Stomach (tissue), 9 donors: ENCODE results near the gene DENND4C. TPM values are rescaled to one million over a fixed set of nuclear protein-coding genes. Genes with fewer than 3 reads are reported as not detected.

Experiments
- DNase-seq, 2 donors: peaks; one replicate each; pipeline versions ENCODE4 v3.0.0 to v3.0.0-alpha.2; 2013 to 2019
- H3K27ac ChIP-seq, 5 donors: fragments of 200-600 bp in 4 of 5; sonication (generic) in 4 of 5; one replicate each; pipeline ENCODE4 v1.5.1; 2013 to 2019; ENCODE audit warnings: mild to moderate bottlenecking in 1 of 5, moderate library complexity in 1 of 5
- H3K27me3 ChIP-seq, 3 donors: fragments of 200-600 bp; sonication (generic); one replicate each; pipeline ENCODE4 v1.5.1; 2017 to 2019; ENCODE audit warnings: mixed run types in 1 of 3
- H3K36me3 ChIP-seq, 4 donors: fragments of 200-600 bp; sonication (generic); 1 replicate in 3 of 4; 2 replicates in 1 of 4; pipeline ENCODE4 v1.5.1; 2016 to 2019
- H3K4me1 ChIP-seq, 4 donors: fragments of 200-600 bp; sonication (generic); one replicate each; pipeline ENCODE4 v1.5.1; 2016 to 2019
- H3K4me3 ChIP-seq, 4 donors: fragments of 200-600 bp; sonication (generic) in 3 of 4; one replicate each; pipeline ENCODE4 v1.5.1; 2016 to 2019; ENCODE audit warnings: mild to moderate bottlenecking in 1 of 4
- H3K9me3 ChIP-seq, 4 donors: fragments of 200-600 bp; sonication (generic); one replicate each; pipeline ENCODE4 v1.5.1; 2016 to 2019
- EP300 ChIP-seq: sonication (generic); formaldehyde crosslinking; IDR thresholded peaks from one replicate; pipeline ENCODE4 v1.6.1; 2017; ENCODE audit warnings: antibody characterized with exemption
- POLR2A ChIP-seq, 4 donors: fragments of 450-650 bp; IDR thresholded peaks; one replicate each; pipeline ENCODE4 v1.6.1; 2016; ENCODE audit warnings: antibody characterized with exemption in 4 of 4, control low read depth in 2 of 4, mild to moderate bottlenecking in 1 of 4, moderate library complexity in 1 of 4
- POLR2AphosphoS5 ChIP-seq, 3 donors: sonication (generic); formaldehyde crosslinking; IDR thresholded peaks; one replicate each; pipeline ENCODE4 v1.6.1; 2016; ENCODE audit warnings: antibody characterized with exemption in 3 of 3
- WGBS, 5 donors: extraction: QIAGEN DNeasy Blood & Tissue Kit in 3 of 5; methylation state at CpG; one replicate each; pipeline versions ENCODE4 v1.1.5 to v1.1.7; 2013 to 2018; 5-methylcytosine and 5-hydroxymethylcytosine counted together
- intact Hi-C: fragments of 100-400 bp; cut with DNase I; formaldehyde crosslinking; loops from one replicate; pipeline ENCODE4 v1.15.1; 2023; ENCODE audit warnings: low total_unique reads
- polyA plus RNA-seq, 3 donors: library from polyadenylated mRNA; stranded (reverse); fragments of 200-250 nt; gene quantifications; one replicate each; pipeline ENCODE4 v1.2.3, GENCODE V29; 2013
- total RNA-seq, 5 donors: library from RNA; depleted of rRNA; stranded (reverse); fragments of >200 nt; gene quantifications; one replicate each; pipeline versions ENCODE4 v1.1.0 to v1.2.3, GENCODE V29; 2014 to 2016
- TF ChIP-seq, protein P1 (sequence below), 7 experiments: fragments of 450-650 bp in 4 of 7; fragments of 200-600 bp in 3 of 7; sonication (generic) in 3 of 7; IDR thresholded peaks; one replicate each; pipeline ENCODE4 v1.5.1; 2016 to 2019; ENCODE audit warnings: antibody characterized with exemption in 7 of 7, control low read depth in 2 of 7, mild to moderate bottlenecking in 1 of 7
- donor health status: healthy with polysubstance abuse.
- donor health status: Bipolar disorder and iron deficiency.
- donor health status: healthy.

DENND4C gene
- total and polyA plus RNA-seq, 8 donors = 6.3 to 226 (median 47.6) TPM

GRCh38 chr9:19290103-19290502 is 59.6 kb downstream of the DENND4C start:
- no peak overlapping the region for H3K27ac ChIP-seq
- no peaks in the 10 kb centered on the region for H3K27me3 ChIP-seq
- peaks cover 3 to 71% (median 61%) of the 10 kb centered on the region in 4 donors for H3K36me3 ChIP-seq
- H3K9me3 ChIP-seq = no peaks in the 10 kb centered on the region
- H3K4me3 ChIP-seq = no peak overlapping the region
- peaks cover 11 to 39% (median 28%) of the 10 kb centered on the region in 4 donors for H3K4me1 ChIP-seq
- TF ChIP-seq POLR2A (IDR thresholded peaks at IDR 0.05) (no peak), EP300 (no peak), POLR2AphosphoS5 (IDR thresholded peaks at IDR 0.05) (no peak)
- TF ChIP-seq, protein P1, sequence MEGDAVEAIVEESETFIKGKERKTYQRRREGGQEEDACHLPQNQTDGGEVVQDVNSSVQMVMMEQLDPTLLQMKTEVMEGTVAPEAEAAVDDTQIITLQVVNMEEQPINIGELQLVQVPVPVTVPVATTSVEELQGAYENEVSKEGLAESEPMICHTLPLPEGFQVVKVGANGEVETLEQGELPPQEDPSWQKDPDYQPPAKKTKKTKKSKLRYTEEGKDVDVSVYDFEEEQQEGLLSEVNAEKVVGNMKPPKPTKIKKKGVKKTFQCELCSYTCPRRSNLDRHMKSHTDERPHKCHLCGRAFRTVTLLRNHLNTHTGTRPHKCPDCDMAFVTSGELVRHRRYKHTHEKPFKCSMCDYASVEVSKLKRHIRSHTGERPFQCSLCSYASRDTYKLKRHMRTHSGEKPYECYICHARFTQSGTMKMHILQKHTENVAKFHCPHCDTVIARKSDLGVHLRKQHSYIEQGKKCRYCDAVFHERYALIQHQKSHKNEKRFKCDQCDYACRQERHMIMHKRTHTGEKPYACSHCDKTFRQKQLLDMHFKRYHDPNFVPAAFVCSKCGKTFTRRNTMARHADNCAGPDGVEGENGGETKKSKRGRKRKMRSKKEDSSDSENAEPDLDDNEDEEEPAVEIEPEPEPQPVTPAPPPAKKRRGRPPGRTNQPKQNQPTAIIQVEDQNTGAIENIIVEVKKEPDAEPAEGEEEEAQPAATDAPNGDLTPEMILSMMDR (IDR thresholded peaks at IDR 0.05) = no peak
- no peak for DNase-seq
- intact Hi-C loops = no loop called here

DNA sequence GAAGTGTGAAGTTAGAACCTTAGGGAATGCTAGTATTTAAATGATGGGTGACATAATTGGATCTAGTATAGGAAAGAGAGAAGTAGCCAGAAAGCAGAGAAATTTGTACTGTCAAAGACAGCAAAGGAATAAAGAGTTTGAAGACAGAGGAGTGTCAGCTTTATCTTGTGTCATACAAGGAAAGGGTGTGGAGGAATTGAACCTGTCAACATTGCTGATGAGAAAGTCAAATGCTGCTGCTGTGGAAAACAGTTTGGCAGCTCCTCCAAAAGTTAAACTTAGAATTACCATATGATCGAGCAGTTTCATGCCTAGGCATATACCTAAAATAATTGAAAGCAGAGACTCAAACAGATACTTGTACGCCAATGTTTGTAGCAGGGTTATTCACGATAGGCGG is 63.7 kb downstream of the DENND4C start:
- Histone ChIP-seq H3K27me3 (no peaks in the 10 kb centered on the region), H3K4me1 (peaks cover 0 to 6% (median 0%) of the 10 kb centered on the region in 4 donors), H3K9me3 (no peaks in the 10 kb centered on the region), H3K4me3 (no peak overlapping the region), H3K27ac (no peak overlapping the region), H3K36me3 (peaks cover 8 to 91% (median 82%) of the 10 kb centered on the region in 4 donors)
- no peak for DNase-seq
- intact Hi-C loops = no loop called here
- TF ChIP-seq POLR2A (IDR thresholded peaks at IDR 0.05) (no peak), POLR2AphosphoS5 (IDR thresholded peaks at IDR 0.05) (no peak), EP300 (no peak)
- TF ChIP-seq, protein P1 (IDR thresholded peaks at IDR 0.05) = no peak
- WGBS, 5 donors = 83 to 95% (median 92%) methylated on average over 4 of the region's 4 CpGs

DNA sequence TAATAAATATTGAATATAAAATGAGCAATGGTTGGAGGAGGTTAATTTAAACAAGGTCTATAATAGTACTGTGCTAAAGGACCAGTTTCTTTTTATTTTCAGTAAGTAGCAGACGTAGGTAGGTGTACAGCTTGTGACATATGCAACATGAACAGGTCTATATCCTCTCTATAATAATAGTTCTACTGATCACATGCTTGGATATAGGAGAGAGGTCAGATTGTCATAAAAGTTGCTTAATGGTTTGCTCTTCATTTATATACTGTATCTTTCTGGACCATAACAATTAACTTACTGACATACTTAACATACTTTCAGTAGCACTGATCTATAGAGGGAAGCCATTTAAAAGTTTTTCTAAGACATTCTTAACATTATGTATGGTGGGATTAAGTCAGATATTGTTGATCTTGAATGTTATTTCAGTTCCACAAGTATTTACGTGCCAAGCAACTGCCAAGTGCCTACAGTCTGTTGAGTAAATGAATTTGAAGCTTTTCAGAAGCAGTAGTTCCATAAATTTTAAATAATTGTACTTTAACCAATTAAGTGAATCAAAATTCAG is 68.0 kb downstream of the DENND4C start:
- 85 to 92% (median 89%) methylated on average over 2 of the region's 2 CpGs for WGBS, 5 donors
- Histone ChIP-seq H3K27ac (no peak overlapping the region), H3K9me3 (no peaks in the 10 kb centered on the region), H3K4me3 (no peak overlapping the region), H3K27me3 (no peaks in the 10 kb centered on the region), H3K36me3 (peaks cover 31 to 94% (median 88%) of the 10 kb centered on the region in 4 donors), H3K4me1 (peaks cover 0 to 5% (median 0%) of the 10 kb centered on the region in 4 donors)
- DNase-seq = no peak
- TF ChIP-seq EP300 (no peak), POLR2AphosphoS5 (IDR thresholded peaks at IDR 0.05) (no peak)
- TF ChIP-seq, protein P1 (IDR thresholded peaks at IDR 0.05) = no peak
- intact Hi-C loops = no loop called here

GRCh38 chr9:19303216-19303615 is 72.7 kb downstream of the DENND4C start:
- H3K4me1 ChIP-seq = no peaks in the 10 kb centered on the region
- TF ChIP-seq POLR2A (IDR thresholded peaks at IDR 0.05) (no peak), EP300 (no peak), POLR2AphosphoS5 (IDR thresholded peaks at IDR 0.05) (no peak)
- TF ChIP-seq, protein P1 (IDR thresholded peaks at IDR 0.05) = no peak
- H3K36me3 ChIP-seq = peaks cover 33 to 94% (median 82%) of the 10 kb centered on the region in 4 donors
- H3K27me3 ChIP-seq = no peaks in the 10 kb centered on the region
- H3K9me3 ChIP-seq = no peaks in the 10 kb centered on the region
- no peak overlapping the region for H3K27ac ChIP-seq
- intact Hi-C loops = no loop called here
- no peak for DNase-seq
- H3K4me3 ChIP-seq = no peak overlapping the region
- 84 to 100% (median 97%) methylated on average over 1 of the region's 1 CpG for WGBS, 5 donors
